ENCODE results near the gene RDH13. TPM values are rescaled to one million over a fixed set of nuclear protein-coding genes. Genes with fewer than 3 reads are reported as not detected.
A peak's percentile ranks its signal among the peaks of the same experiment; 100 is the strongest.

Gene RDH13
- total and polyA plus RNA-seq, 11 donors: 29.3 to 60.7 (median 39.4) TPM

- H3K4me1 ChIP-seq: peaks cover 0 to 54% (median 40%) of the 10 kb centered on the region in 12 donors
Measured at GRCh38 chr19:55083004-55083850, 20.3 kb upstream of the RDH13 start.

GRCh38 chr19:55082020-55082851 is 19.3 kb upstream of the RDH13 start:
- WGBS, 4 donors: 8 to 17% (median 8%) methylated on average over 35 to 64 of the region's 64 CpGs
- Histone ChIP-seq H3K27ac (no peak overlapping the region), H3K4me1 (peaks cover 0 to 45% (median 30%) of the 10 kb centered on the region in 12 donors), H3K36me3 (no peaks in the 10 kb centered on the region), H3K9me3 (no peaks in the 10 kb centered on the region), H3K27me3 (peaks cover 29 to 81% (median 53%) of the 10 kb centered on the region in 9 donors), H3K4me3 (peak overlapping the region in 11 of 12 donors; percentile 14 to 70 (median 52))
- peak in 2 of 5 donors; percentile 64 to 72 for DNase-seq
- peak in 2 of 4 donors; percentile 8 to 22 for ATAC-seq
- TF ChIP-seq POLR2A (IDR thresholded peaks at IDR 0.05): no peak
- intact Hi-C loops (cut with DNase I): no loop called here

More at GRCh38 chr19:55083004-55083850, 20.3 kb upstream of the RDH13 start:
- Histone ChIP-seq H3K27ac (no peak overlapping the region), H3K27me3 (peaks cover 29 to 84% (median 53%) of the 10 kb centered on the region in 9 donors), H3K4me3 (no peak overlapping the region), H3K9me3 (no peaks in the 10 kb centered on the region), H3K36me3 (no peaks in the 10 kb centered on the region)
- TF ChIP-seq POLR2A (IDR thresholded peaks at IDR 0.05) (no peak), CTCF (IDR thresholded peaks at IDR 0.05) (no peak)
- intact Hi-C loops (cut with DNase I): no loop called here
- 34 to 61% (median 43%) methylated on average over 30 to 42 of the region's 42 CpGs for WGBS, 4 donors
- ATAC-seq (no peak), DNase-seq (peak in 2 of 5 donors; percentile 20 to 52)

- no peak for DNase-seq
- H3K4me1 ChIP-seq: peaks cover 0 to 40% (median 26%) of the 10 kb centered on the region in 12 donors
- 2 to 18% (median 4%) methylated on average over 14 to 22 of the region's 22 CpGs for WGBS, 4 donors
- H3K4me3 ChIP-seq: peak overlapping the region in 11 of 12 donors; percentile 14 to 70 (median 52)
- intact Hi-C loops (cut with DNase I): no loop called here
- TF ChIP-seq CTCF (IDR thresholded peaks at IDR 0.05) (no peak), POLR2A (IDR thresholded peaks at IDR 0.05) (no peak)
- ATAC-seq: peak in 2 of 4 donors; percentile 0 to 4
- H3K36me3 ChIP-seq: no peaks in the 10 kb centered on the region
- H3K27ac ChIP-seq: no peak overlapping the region
- H3K27me3 ChIP-seq: peaks cover 34 to 84% (median 53%) of the 10 kb centered on the region in 9 donors
- no peaks in the 10 kb centered on the region for H3K9me3 ChIP-seq
Measured at GRCh38 chr19:55081770-55082019, 18.7 kb upstream of the RDH13 start.

- DNase-seq (peak; percentile 71 to 93 (median 78)), ATAC-seq (peak; percentile 33 to 65 (median 60))
- intact Hi-C loops (cut with DNase I): no loop called here
- peak overlapping the region in 2 of 12 donors; percentile 6 to 52 for H3K27ac ChIP-seq
- H3K4me3 ChIP-seq: peak overlapping the region; percentile 18 to 70 (median 53)
- WGBS, 4 donors: 1 to 2% (median 1%) methylated on average over 25 to 60 of the region's 60 CpGs
- no peaks in the 10 kb centered on the region for H3K36me3 ChIP-seq
- peaks cover 34 to 81% (median 53%) of the 10 kb centered on the region in 9 donors for H3K27me3 ChIP-seq
- H3K9me3 ChIP-seq: no peaks in the 10 kb centered on the region
- no peak for TF ChIP-seq CTCF (IDR thresholded peaks at IDR 0.05)
- TF ChIP-seq POLR2A (IDR thresholded peaks at IDR 0.05): no peak
- peaks cover 0 to 35% (median 21%) of the 10 kb centered on the region in 12 donors for H3K4me1 ChIP-seq
Measured at GRCh38 chr19:55080968-55081769, 18.2 kb upstream of the RDH13 start.

Data from heart left ventricle (tissue), 16 donors.